Stomach (tissue), 9 donors: ENCODE data around the gene LNP1. TPM values are rescaled to one million over a fixed set of nuclear protein-coding genes. Genes with fewer than 3 reads are reported as not detected.
A peak's percentile ranks its signal among the peaks of the same experiment; 100 is the strongest.

Source experiments
- DNase-seq, 2 donors: peaks; one replicate each; pipeline versions ENCODE4 v3.0.0 to v3.0.0-alpha.2; 2013 to 2019
- H3K27ac ChIP-seq, 5 donors: fragments of 200-600 bp in 4 of 5; sonication (generic) in 4 of 5; one replicate each; pipeline ENCODE4 v1.5.1; 2013 to 2019; ENCODE audit warnings: mild to moderate bottlenecking in 1 of 5, moderate library complexity in 1 of 5
- H3K27me3 ChIP-seq, 3 donors: fragments of 200-600 bp; sonication (generic); one replicate each; pipeline ENCODE4 v1.5.1; 2017 to 2019; ENCODE audit warnings: mixed run types in 1 of 3
- H3K36me3 ChIP-seq, 4 donors: fragments of 200-600 bp; sonication (generic); 1 replicate in 3 of 4; 2 replicates in 1 of 4; pipeline ENCODE4 v1.5.1; 2016 to 2019
- H3K4me1 ChIP-seq, 4 donors: fragments of 200-600 bp; sonication (generic); one replicate each; pipeline ENCODE4 v1.5.1; 2016 to 2019
- H3K4me3 ChIP-seq, 4 donors: fragments of 200-600 bp; sonication (generic) in 3 of 4; one replicate each; pipeline ENCODE4 v1.5.1; 2016 to 2019; ENCODE audit warnings: mild to moderate bottlenecking in 1 of 4
- H3K9me3 ChIP-seq, 4 donors: fragments of 200-600 bp; sonication (generic); one replicate each; pipeline ENCODE4 v1.5.1; 2016 to 2019
- CTCF ChIP-seq, 7 experiments: fragments of 450-650 bp in 4 of 7; fragments of 200-600 bp in 3 of 7; sonication (generic) in 3 of 7; IDR thresholded peaks; one replicate each; pipeline ENCODE4 v1.5.1; 2016 to 2019; ENCODE audit warnings: antibody characterized with exemption in 7 of 7, control low read depth in 2 of 7, mild to moderate bottlenecking in 1 of 7
- EP300 ChIP-seq: sonication (generic); formaldehyde crosslinking; IDR thresholded peaks from one replicate; pipeline ENCODE4 v1.6.1; 2017; ENCODE audit warnings: antibody characterized with exemption
- POLR2A ChIP-seq, 4 donors: fragments of 450-650 bp; IDR thresholded peaks; one replicate each; pipeline ENCODE4 v1.6.1; 2016; ENCODE audit warnings: antibody characterized with exemption in 4 of 4, control low read depth in 2 of 4, mild to moderate bottlenecking in 1 of 4, moderate library complexity in 1 of 4
- POLR2AphosphoS5 ChIP-seq, 3 donors: sonication (generic); formaldehyde crosslinking; IDR thresholded peaks; one replicate each; pipeline ENCODE4 v1.6.1; 2016; ENCODE audit warnings: antibody characterized with exemption in 3 of 3
- WGBS, 5 donors: extraction: QIAGEN DNeasy Blood & Tissue Kit in 3 of 5; methylation state at CpG; one replicate each; pipeline versions ENCODE4 v1.1.5 to v1.1.7; 2013 to 2018; 5-methylcytosine and 5-hydroxymethylcytosine counted together
- intact Hi-C: fragments of 100-400 bp; cut with DNase I; formaldehyde crosslinking; loops from one replicate; pipeline ENCODE4 v1.15.1; 2023; ENCODE audit warnings: low total_unique reads
- polyA plus RNA-seq, 3 donors: library from polyadenylated mRNA; stranded (reverse); fragments of 200-250 nt; gene quantifications; one replicate each; pipeline ENCODE4 v1.2.3, GENCODE V29; 2013
- total RNA-seq, 5 donors: library from RNA; depleted of rRNA; stranded (reverse); fragments of >200 nt; gene quantifications; one replicate each; pipeline versions ENCODE4 v1.1.0 to v1.2.3, GENCODE V29; 2014 to 2016
- donor health status: healthy with polysubstance abuse.
- donor health status: Bipolar disorder and iron deficiency.
- donor health status: healthy.

The LNP1 gene
- total and polyA plus RNA-seq, 8 donors, result 0.58 to 4.0 (median 1.6) TPM; not detected in 3

- Histone ChIP-seq H3K27ac (no peak overlapping the region), H3K4me3 (no peak overlapping the region), H3K4me1 (peaks cover 0 to 14% (median 0%) of the 10 kb centered on the region in 4 donors), H3K27me3 (no peaks in the 10 kb centered on the region), H3K36me3 (no peaks in the 10 kb centered on the region), H3K9me3 (no peaks in the 10 kb centered on the region)
- intact Hi-C loops, result no loop called here
- WGBS, 5 donors, result 24 to 53% (median 28%) methylated on average over 1 of the region's 1 CpG
- TF ChIP-seq POLR2A (IDR thresholded peaks at IDR 0.05) (no peak), POLR2AphosphoS5 (IDR thresholded peaks at IDR 0.05) (no peak), CTCF (IDR thresholded peaks at IDR 0.05) (no peak), EP300 (no peak)
- no peak for DNase-seq
These were observed 24.0 kb downstream of the LNP1 start for GRCh38 chr3:100425316-100425715.

GRCh38 chr3:100426067-100426682, 24.8 kb downstream of the LNP1 start:
- no peak for DNase-seq
- no peak for TF ChIP-seq POLR2A (IDR thresholded peaks at IDR 0.05)
- TF ChIP-seq EP300, result no peak
- no peak for TF ChIP-seq POLR2AphosphoS5 (IDR thresholded peaks at IDR 0.05)
- no peak for TF ChIP-seq CTCF (IDR thresholded peaks at IDR 0.05)
- WGBS, 5 donors, result 52 to 57% (median 55%) methylated on average over 8 of the region's 8 CpGs

GRCh38 chr3:100427699-100428098, 26.4 kb downstream of the LNP1 start:
- intact Hi-C loops, result no loop called here
- peak in 1 of 2 donors; percentile 45 for DNase-seq
- no peak overlapping the region for H3K27ac ChIP-seq
- no peak for TF ChIP-seq CTCF (IDR thresholded peaks at IDR 0.05)
- TF ChIP-seq EP300, result no peak
- no peak for TF ChIP-seq POLR2A (IDR thresholded peaks at IDR 0.05)
- TF ChIP-seq POLR2AphosphoS5 (IDR thresholded peaks at IDR 0.05), result no peak
- no peaks in the 10 kb centered on the region for H3K36me3 ChIP-seq
- H3K27me3 ChIP-seq, result no peaks in the 10 kb centered on the region
- no peak overlapping the region for H3K4me3 ChIP-seq
- H3K9me3 ChIP-seq, result no peaks in the 10 kb centered on the region
- peaks cover 0 to 14% (median 0%) of the 10 kb centered on the region in 4 donors for H3K4me1 ChIP-seq
- 19 to 47% (median 24%) methylated on average over 2 of the region's 2 CpGs for WGBS, 5 donors

More at GRCh38 chr3:100426067-100426682, 24.8 kb downstream of the LNP1 start:
- no peak overlapping the region for H3K27ac ChIP-seq
- no peaks in the 10 kb centered on the region for H3K27me3 ChIP-seq
- H3K36me3 ChIP-seq, result no peaks in the 10 kb centered on the region
- intact Hi-C loops, result no loop called here
- H3K9me3 ChIP-seq, result no peaks in the 10 kb centered on the region
- H3K4me1 ChIP-seq, result peaks cover 0 to 14% (median 0%) of the 10 kb centered on the region in 4 donors
- no peak overlapping the region for H3K4me3 ChIP-seq

- H3K27ac ChIP-seq, result no peak overlapping the region
- DNase-seq, result no peak
- intact Hi-C loops, result no loop called here
- peaks cover 0 to 4% (median 0%) of the 10 kb centered on the region in 4 donors for H3K36me3 ChIP-seq
- WGBS, 5 donors, result 84 to 96% (median 90%) methylated on average over 2 of the region's 2 CpGs
- TF ChIP-seq POLR2A (IDR thresholded peaks at IDR 0.05) (no peak), EP300 (no peak), POLR2AphosphoS5 (IDR thresholded peaks at IDR 0.05) (no peak), CTCF (IDR thresholded peaks at IDR 0.05) (no peak)
- peaks cover 0 to 3% (median 0%) of the 10 kb centered on the region in 4 donors for H3K9me3 ChIP-seq
- peaks cover 0 to 14% (median 0%) of the 10 kb centered on the region in 4 donors for H3K4me1 ChIP-seq
- H3K27me3 ChIP-seq, result no peaks in the 10 kb centered on the region
- H3K4me3 ChIP-seq, result no peak overlapping the region
These were observed 27.9 kb downstream of the LNP1 start for GRCh38 chr3:100429187-100429716.
